Dedifferentiated amniotic fluid mesenchymal stem cell (primary cell): ENCODE data around the gene ZNF280D.
"Not testable (repeated sequence)": the region's sequence is repeated elsewhere in the genome, so short reads cannot be mapped to it uniquely, and the experiment has no call there.

Experiments
- DNase-seq: peaks from one replicate; pipeline ENCODE4 v3.0.0-alpha.2; 2016; ENCODE audit errors: extremely low spot score

ZNF280D gene

GRCh38 chr15:56718560-56718959 is 14.7 kb downstream of the ZNF280D start:
- DNase-seq: no peak

GRCh38 chr15:56716334-56716733 is 17.0 kb downstream of the ZNF280D start:
- DNase-seq: no peak

GRCh38 chr15:56715220-56715619 is 18.1 kb downstream of the ZNF280D start:
- DNase-seq: no peak

- not testable (repeated sequence) for DNase-seq
Measured at GRCh38 chr15:56709502-56709901, 23.8 kb downstream of the ZNF280D start.

GRCh38 chr15:56699743-56700142 is 33.6 kb downstream of the ZNF280D start:
- no peak for DNase-seq

GRCh38 chr15:56698270-56698669 is 35.0 kb downstream of the ZNF280D start:
- DNase-seq: no peak

- DNase-seq: no peak
Measured at GRCh38 chr15:56693761-56694160, 39.5 kb downstream of the ZNF280D start.

GRCh38 chr15:56690733-56691132 is 42.6 kb downstream of the ZNF280D start:
- no peak for DNase-seq

GRCh38 chr15:56683908-56684307 is 49.4 kb downstream of the ZNF280D start:
- no peak for DNase-seq

GRCh38 chr15:56681113-56681512 is 52.2 kb downstream of the ZNF280D start:
- no peak for DNase-seq

- no peak for DNase-seq
Measured at GRCh38 chr15:56679225-56679624, 54.1 kb downstream of the ZNF280D start.

GRCh38 chr15:56678571-56678970 is 54.7 kb downstream of the ZNF280D start:
- no peak for DNase-seq

- DNase-seq: no peak
Measured at GRCh38 chr15:56677271-56677670, 56.0 kb downstream of the ZNF280D start.

GRCh38 chr15:56675930-56676329 is 57.4 kb downstream of the ZNF280D start:
- no peak for DNase-seq

GRCh38 chr15:56674857-56675256 is 58.5 kb downstream of the ZNF280D start:
- no peak for DNase-seq

- no peak for DNase-seq
Measured at GRCh38 chr15:56672721-56673120, 60.6 kb downstream of the ZNF280D start.

- no peak for DNase-seq
Measured at GRCh38 chr15:56667517-56667916, 65.8 kb downstream of the ZNF280D start.

- DNase-seq: no peak
Measured at GRCh38 chr15:56660943-56661342, 72.4 kb downstream of the ZNF280D start.

GRCh38 chr15:56659197-56659596 is 74.1 kb downstream of the ZNF280D start:
- DNase-seq: no peak

- DNase-seq: no peak
Measured at GRCh38 chr15:56654624-56655023, 78.7 kb downstream of the ZNF280D start.

- DNase-seq: no peak
Measured at GRCh38 chr15:56654216-56654615, 79.1 kb downstream of the ZNF280D start.

- no peak for DNase-seq
Measured at GRCh38 chr15:56653787-56654186, 79.5 kb downstream of the ZNF280D start.

GRCh38 chr15:56653107-56653506 is 80.2 kb downstream of the ZNF280D start:
- DNase-seq: no peak

- DNase-seq: no peak
Measured at GRCh38 chr15:56648311-56648710, 85.0 kb downstream of the ZNF280D start.

GRCh38 chr15:56640549-56640948 is 92.8 kb downstream of the ZNF280D start:
- DNase-seq: peak; percentile 46
